ENCODE results near the gene ZKSCAN8. TPM values are rescaled to one million over a fixed set of nuclear protein-coding genes. Genes with fewer than 3 reads are reported as not detected.
A peak's percentile ranks its signal among the peaks of the same experiment; 100 is the strongest.

Gene ZKSCAN8
- total and polyA plus RNA-seq, 2 donors (not counting 1 experiment from before 2014, with no cell fraction given) = 10.9 to 52.8 TPM

DNA sequence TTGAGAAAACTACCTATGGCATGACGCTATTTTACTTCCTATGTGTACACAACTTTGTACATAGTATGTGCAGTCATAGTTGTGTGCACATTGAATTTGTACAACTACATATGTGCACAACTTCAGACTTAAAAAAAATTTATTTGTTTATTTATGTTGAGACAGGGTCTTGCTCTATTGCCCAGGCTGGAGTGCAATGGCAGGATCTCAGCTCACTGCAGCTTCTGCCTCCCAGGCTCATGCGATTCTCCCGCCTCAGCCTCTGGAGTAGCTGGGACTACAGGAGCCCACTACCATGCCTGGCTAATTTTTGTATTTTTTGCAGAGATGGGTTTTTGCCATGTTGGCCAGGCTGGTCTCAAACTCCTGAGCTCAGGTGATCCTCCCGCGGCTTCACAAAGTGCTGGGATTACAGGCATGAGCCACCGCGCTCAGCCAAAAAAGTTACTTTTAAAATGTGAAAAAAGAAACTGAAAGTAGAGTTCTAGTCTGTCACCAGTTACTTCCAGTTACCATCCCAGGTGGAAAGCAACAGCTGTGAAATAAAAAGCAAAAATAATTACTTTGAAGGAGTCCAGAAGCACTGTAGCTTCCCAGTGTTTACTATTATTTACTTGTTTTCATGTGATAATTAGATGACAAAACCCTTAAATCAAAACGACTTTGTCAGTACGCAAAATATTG is 1.7 kb upstream of the ZKSCAN8 start:
- ATAC-seq (ENCODE audit: low read depth) (no peak), DNase-seq (peak; percentile 20)
- intact Hi-C loops (cut with micrococcal nuclease) = loop anchor here (5.0 to 10.0 kb wide), 5 partner anchors 77 to 753 kb away; partner anchors contain the start of genes ZNF184, ZNF391 and ZSCAN31
- H3K27ac Mint-ChIP-seq = peak overlapping the region; percentile 79
- no peaks in the 10 kb centered on the region for H3K27me3 Mint-ChIP-seq
- no peaks in the 10 kb centered on the region for H3K9me3 ChIP-seq (ENCODE audit: control extremely low read depth in 1 of 3, control insufficient read depth in 2 of 3, insufficient read depth in 1 of 3, low read length in 2 of 3)
- H3K9ac ChIP-seq (ENCODE audit: low read length) = peak overlapping the region; percentile 40
- TF ChIP-seq EZH2 (IDR thresholded peaks at IDR 0.05; ENCODE audit: borderline replicate concordance, insufficient read depth, low read depth, low read length, poor library complexity, severe bottlenecking) (no peak), CTCF (IDR thresholded peaks at IDR 0.05) (no peak)
- no peaks in the 10 kb centered on the region for H3K9me3 Mint-ChIP-seq (ENCODE audit: insufficient read depth)
- peaks cover 31 to 36% of the 10 kb centered on the region in 2 donors for H3K4me1 ChIP-seq (ENCODE audit: control insufficient read depth in 2 of 2, insufficient read depth in 2 of 2, low read length in 2 of 2)
- peak overlapping the region in 1 of 2 donors; percentile 35 for H3K27ac ChIP-seq (ENCODE audit: low read length in 2 of 2)
- H3K4me3 ChIP-seq (ENCODE audit: control extremely low read depth in 1 of 5, extremely low read depth in 1 of 5, insufficient read depth in 1 of 5, low read depth in 2 of 5, low read length in 4 of 5) = peak overlapping the region in 4 of 5 experiments; percentile 9 to 51 (median 44)
- ChIA-PET CTCF (interaction anchor here (0.6 to 8.1 kb wide), 6 partner anchors 13 to 216 kb away, joined by 3 to 46 read pairs (median 14); partner anchors contain the start of gene ZSCAN16), POLR2A (interaction anchor here (0.6 to 2.9 kb wide), 2 partner anchors 15 to 59 kb away, joined by 3 to 16 read pairs; partner anchors contain the start of gene ZSCAN16)
- H3K4me3 Mint-ChIP-seq = peak overlapping the region; percentile 100
- peaks cover 35% of the 10 kb centered on the region for H3K79me2 ChIP-seq (ENCODE audit: control insufficient read depth, insufficient read depth, low read length)
- peaks cover 0 to 3% of the 10 kb centered on the region in 2 experiments for H3K36me3 ChIP-seq (replicated peaks in 1 of 2; ENCODE audit: control extremely low read depth in 1 of 2, control insufficient read depth in 1 of 2, extremely low read depth in 1 of 2, insufficient read depth in 2 of 2, low read length in 1 of 2)
- peak overlapping the region; percentile 59 for H3K4me2 ChIP-seq (replicated peaks; ENCODE audit: low read depth, low read length, poor library complexity, severe bottlenecking)
- peaks cover 61% of the 10 kb centered on the region for H3K4me1 Mint-ChIP-seq
- H3K27me3 ChIP-seq (replicated peaks in 1 of 4; ENCODE audit: control extremely low read depth in 1 of 4, control insufficient read depth in 3 of 4, insufficient read depth in 4 of 4, low read length in 3 of 4) = no peaks in the 10 kb centered on the region
- peak overlapping the region; percentile 65 for H2AFZ ChIP-seq (ENCODE audit: insufficient read depth, low read depth, low read length, poor library complexity, severe bottlenecking)
- peaks cover under 1% of the 10 kb centered on the region for H4K20me1 ChIP-seq (ENCODE audit: control insufficient read depth, insufficient read depth, low read length, poor library complexity, severe bottlenecking)
- 40% methylated on average over 6 of the region's 9 CpGs for WGBS (ENCODE audit: insufficient coverage)
